GM21360 (cell line): ENCODE data around the gene NUTF2.
"Not testable (repeated sequence)": the region's sequence is repeated elsewhere in the genome, so short reads cannot be mapped to it uniquely, and the experiment has no call there.

Experiments used
- ATAC-seq: cut with Tn5 transposase; IDR thresholded peaks from one replicate; pipeline ENCODE4 v1.9.1; 2021; ENCODE audit warnings: mild to moderate bottlenecking, moderate library complexity; ENCODE audit not compliant: unreplicated experiment

Gene NUTF2

DNA sequence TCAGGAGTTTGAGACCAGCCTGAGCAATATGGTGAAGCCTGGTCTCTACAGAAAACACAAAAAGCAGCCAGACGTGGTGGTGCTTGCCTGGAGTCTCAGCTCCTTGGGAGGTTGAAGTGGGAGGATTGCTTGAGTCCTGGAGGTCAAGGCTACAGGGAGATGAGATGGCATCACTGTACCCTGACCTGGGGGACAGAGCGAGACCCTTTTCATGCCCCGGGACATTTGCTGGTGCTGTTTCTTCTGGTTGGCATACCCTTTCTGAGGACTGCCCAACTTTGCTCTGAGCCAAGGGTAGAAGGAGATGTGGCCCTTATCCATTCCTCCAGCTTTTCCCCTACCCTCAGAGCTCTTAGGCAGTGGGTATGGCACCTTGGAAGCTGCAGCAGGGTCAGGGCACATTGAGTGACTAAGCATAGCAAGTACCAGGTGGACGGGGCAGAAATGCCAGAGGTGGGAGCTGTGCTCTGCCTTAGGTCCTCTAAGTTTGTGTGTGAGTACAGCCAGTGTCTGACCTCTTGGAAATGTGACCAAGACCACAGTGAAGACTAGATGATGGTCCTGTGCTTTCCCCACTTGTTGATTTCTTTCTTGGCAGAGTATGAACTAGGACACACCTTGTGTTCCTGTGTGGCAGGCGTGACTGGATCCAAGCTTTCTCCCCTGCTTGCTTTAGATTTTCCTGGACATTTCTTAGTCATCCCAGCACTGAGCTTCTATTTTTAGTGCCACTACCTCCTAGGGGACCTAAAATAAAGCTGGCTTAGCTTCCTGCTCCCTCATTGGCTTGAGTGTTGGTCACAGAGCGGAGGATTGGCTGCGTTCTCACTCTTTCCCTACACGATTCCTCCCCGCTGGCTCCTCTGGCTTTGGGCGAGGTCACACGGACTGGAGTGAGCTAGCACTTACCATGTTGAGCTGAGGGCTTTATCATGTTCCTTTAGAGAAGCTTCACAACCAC lies 16.2 kb downstream of the NUTF2 start:
- ATAC-seq: no peak

DNA sequence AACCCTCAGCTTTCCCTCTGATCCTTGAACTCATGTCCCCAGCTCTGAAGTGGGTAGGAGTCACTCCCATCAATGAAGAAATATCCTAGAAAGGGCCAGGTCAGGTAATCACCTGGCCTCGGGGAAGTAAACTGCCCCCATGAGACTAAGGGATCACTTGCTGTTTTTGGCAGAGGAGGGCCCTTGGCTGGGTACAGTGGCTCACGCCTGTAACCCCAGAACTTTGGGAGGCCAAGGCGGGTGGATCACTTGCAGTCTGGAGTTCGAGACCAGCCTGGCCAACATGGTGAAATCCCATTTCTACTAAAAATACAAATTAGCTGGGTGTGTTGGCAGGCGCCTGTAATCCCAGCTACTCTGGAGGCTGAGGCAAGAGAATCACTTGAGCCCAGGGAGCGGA lies 17.3 kb downstream of the NUTF2 start:
- ATAC-seq: not testable (repeated sequence)

DNA sequence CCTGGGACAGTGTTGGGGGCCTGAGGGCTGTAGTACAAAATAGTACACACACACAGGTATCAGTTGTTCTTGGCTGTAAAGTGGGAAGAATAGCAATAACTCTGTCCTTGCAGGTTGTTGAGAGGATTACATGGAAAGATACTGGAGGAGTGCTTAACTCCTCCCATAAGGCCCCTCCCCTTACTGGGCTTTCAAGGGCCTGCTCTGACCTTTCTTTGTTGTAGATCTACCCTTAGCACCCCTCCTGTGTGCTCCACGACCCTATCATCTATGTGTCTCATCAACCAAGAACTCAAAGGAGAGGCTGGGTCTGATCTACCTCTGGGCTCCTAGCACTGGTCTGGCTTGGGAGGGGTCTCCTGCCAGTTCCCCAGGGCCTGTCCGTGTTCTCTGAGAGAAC lies 17.9 kb downstream of the NUTF2 start:
- ATAC-seq: no peak

DNA sequence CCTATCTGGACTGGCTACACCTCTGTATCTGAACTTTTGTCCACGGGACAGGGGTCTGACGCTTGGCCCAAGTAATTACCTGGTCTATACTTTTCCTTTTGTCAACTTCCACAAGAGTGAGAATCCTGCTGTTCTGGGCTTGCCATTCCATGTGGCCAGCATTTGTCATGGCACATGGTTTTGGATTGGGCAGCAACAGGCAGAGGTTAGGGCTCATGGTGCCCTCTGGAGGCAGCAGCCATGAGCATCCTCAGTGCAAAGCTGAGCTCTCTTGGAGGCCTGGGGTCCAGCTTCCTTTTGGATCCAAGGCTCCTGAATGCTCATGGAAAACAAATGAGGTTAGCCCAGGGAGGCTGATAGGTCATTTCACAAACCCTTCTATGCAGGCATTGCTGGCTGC lies 18.6 kb downstream of the NUTF2 start:
- no peak for ATAC-seq

- ATAC-seq: no peak
These were observed 21.6 kb downstream of the NUTF2 start for GRCh38 chr16:67868290-67868689.

DNA sequence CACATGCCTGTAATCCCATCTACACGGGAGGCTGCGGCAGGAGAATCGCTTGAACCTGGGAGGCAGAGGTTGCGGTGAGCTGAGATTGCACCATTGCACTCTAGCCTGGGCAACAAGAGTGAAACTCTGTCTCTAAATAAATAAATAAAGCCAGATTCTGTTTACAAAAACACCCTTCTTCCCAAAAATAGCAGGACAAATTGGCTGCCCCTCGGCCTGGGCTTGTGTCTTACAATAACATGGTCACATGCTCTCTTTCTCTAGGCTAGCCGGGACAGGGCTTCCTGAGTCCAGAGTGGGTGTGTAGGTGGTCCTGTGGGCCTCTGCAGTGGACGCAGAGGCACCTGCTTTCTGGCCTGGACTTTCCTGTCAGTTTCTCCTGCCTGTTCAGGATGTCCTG lies 22.9 kb downstream of the NUTF2 start:
- no peak for ATAC-seq

- ATAC-seq: no peak
These were observed 24.5 kb downstream of the NUTF2 start for GRCh38 chr16:67871256-67871655.

GRCh38 chr16:67872131-67872630 lies 25.4 kb downstream of the NUTF2 start:
- no peak for ATAC-seq

- peak; percentile 56 for ATAC-seq
These were observed 26.1 kb downstream of the NUTF2 start, which contains the start of gene EDC4 for GRCh38 chr16:67872631-67873434. EDC4 (plus strand) TSS chr16:67873052; CDS start chr16:67873262, 210 bp downstream.

GRCh38 chr16:67873435-67874370 lies 27.0 kb downstream of the NUTF2 start:
- no peak for ATAC-seq

- ATAC-seq: no peak
These were observed 27.6 kb downstream of the NUTF2 start for GRCh38 chr16:67874372-67874771.

- ATAC-seq: no peak
These were observed 30.3 kb downstream of the NUTF2 start for GRCh38 chr16:67877064-67877463.

DNA sequence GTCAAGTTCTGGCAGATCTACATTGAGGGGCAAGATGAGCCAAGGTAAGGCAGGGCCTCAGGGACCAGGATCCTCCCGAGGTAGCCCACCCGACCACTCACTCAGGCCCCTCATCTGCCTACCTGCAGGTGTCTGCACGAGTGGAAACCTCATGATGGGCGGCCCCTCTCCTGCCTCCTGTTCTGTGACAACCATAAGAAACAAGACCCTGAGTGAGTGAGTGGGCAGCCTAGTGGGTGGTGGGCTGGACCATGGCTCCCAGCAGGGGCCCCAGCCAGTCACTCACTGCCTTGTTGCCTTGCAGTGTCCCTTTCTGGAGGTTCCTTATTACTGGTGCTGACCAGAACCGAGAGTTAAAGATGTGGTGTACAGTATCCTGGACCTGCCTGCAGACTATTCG lies 31.5 kb downstream of the NUTF2 start:
- ATAC-seq: no peak

GRCh38 chr16:67878846-67879245 lies 32.1 kb downstream of the NUTF2 start:
- no peak for ATAC-seq

DNA sequence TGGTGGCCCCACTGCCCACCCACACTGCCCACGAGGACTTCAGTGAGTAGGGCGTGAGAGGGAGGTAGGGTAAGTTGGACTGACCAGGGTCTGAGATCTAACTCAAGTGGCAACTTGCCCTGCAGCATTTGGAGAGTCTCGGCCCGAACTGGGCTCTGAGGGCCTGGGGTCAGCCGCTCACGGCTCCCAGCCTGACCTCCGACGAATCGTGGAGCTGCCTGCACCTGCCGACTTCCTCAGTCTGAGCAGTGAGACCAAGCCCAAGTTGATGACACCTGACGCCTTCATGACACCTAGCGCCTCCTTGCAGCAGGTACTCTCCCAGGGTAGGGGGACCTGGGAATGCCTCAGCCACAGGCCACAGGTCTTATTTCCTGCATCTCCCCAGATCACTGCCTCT lies 32.7 kb downstream of the NUTF2 start:
- no peak for ATAC-seq

DNA sequence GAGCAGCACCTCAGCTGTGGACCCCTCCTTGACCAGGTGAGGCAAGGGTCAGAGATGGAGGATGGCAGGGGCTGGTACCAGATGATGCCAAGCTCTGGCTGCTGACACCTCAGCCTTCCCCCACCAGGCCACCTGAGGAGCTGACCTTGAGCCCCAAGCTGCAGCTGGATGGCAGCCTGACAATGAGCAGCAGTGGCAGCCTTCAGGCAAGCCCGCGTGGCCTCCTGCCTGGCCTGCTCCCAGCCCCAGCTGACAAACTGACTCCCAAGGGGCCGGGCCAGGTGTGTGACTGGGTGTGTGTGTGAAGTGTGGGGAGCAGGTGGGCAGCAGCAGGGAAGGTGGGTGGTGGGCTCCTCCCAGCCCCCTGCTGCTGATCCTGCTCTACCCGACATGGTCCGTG lies 33.2 kb downstream of the NUTF2 start:
- ATAC-seq: no peak

DNA sequence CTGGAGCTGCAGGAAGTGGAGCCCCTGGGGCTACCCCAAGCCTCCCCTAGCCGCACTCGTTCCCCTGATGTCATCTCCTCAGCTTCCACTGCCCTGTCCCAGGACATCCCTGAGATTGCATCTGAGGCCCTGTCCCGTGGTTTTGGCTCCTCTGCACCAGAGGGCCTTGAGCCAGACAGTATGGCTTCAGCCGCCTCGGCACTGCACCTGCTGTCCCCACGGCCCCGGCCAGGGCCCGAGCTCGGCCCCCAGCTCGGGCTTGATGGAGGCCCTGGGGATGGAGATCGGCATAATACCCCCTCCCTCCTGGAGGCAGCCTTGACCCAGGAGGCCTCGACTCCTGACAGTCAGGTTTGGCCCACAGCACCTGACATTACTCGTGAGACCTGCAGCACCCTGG lies 33.9 kb downstream of the NUTF2 start:
- no peak for ATAC-seq

DNA sequence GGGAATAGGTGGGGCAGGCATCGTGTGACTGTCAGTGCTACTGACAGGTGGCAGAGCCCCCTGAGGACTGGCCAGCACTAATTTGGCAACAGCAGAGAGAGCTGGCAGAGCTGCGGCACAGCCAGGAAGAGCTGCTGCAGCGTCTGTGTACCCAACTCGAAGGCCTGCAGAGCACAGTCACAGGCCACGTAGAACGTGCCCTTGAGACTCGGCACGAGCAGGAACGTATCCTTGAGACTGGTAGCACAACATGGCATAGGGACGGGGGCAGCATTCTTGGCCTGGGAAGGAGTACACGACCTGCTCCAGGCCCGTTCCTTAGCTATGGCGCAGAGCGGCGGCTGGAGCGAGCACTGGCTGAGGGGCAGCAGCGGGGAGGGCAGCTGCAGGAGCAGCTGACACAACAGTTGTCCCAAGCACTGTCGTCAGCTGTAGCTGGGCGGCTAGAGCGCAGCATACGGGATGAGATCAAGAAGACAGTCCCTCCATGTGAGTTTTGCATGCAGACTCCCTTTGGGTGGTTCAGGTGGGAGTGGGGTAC lies 35.0 kb downstream of the NUTF2 start:
- no peak for ATAC-seq

DNA sequence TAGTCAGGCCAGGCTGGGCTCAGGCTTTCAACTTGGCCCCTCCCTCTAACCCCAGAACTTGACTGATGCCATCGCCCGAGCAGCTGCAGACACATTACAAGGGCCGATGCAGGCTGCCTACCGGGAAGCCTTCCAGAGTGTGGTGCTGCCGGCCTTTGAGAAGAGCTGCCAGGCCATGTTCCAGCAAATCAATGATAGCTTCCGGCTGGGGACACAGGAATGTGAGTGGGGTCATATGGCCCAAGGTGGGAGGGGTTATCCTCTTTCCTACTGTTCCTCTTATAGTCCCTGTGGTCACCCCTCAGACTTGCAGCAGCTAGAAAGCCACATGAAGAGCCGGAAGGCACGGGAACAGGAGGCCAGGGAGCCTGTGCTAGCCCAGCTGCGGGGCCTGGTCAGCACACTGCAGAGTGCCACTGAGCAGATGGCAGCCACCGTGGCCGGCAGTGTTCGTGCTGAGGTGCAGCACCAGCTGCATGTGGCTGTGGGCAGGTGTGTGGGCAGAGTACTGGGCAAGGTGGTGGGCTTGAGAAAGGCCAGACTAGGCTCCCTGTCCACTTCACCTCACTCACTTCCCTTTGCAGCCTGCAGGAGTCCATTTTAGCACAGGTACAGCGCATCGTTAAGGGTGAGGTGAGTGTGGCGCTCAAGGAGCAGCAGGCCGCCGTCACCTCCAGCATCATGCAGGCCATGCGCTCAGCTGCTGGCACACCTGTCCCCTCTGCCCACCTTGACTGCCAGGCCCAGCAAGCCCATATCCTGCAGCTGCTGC lies 35.8 kb downstream of the NUTF2 start:
- no peak for ATAC-seq
